Thyroid gland (tissue), 4 donors: ENCODE data around the gene CAMTA1.

ENCODE experiments used
- CTCF ChIP-seq, 6 experiments: fragments of 200-600 bp in 3 of 6; fragments of 450-650 bp in 3 of 6; sonication (generic) in 3 of 6; IDR thresholded peaks; one replicate each; pipeline ENCODE4 v1.5.1; 2016 to 2019; ENCODE audit warnings: antibody characterized with exemption in 6 of 6, mild to moderate bottlenecking in 2 of 6, inconsistent platforms in 1 of 6, moderate library complexity in 1 of 6
- POLR2A ChIP-seq, 2 donors: fragments of 450-650 bp; IDR thresholded peaks; one replicate each; pipeline ENCODE4 v1.6.1; 2017; ENCODE audit warnings: antibody characterized with exemption in 2 of 2, mild to moderate bottlenecking in 2 of 2, moderate library complexity in 1 of 2

DNA sequence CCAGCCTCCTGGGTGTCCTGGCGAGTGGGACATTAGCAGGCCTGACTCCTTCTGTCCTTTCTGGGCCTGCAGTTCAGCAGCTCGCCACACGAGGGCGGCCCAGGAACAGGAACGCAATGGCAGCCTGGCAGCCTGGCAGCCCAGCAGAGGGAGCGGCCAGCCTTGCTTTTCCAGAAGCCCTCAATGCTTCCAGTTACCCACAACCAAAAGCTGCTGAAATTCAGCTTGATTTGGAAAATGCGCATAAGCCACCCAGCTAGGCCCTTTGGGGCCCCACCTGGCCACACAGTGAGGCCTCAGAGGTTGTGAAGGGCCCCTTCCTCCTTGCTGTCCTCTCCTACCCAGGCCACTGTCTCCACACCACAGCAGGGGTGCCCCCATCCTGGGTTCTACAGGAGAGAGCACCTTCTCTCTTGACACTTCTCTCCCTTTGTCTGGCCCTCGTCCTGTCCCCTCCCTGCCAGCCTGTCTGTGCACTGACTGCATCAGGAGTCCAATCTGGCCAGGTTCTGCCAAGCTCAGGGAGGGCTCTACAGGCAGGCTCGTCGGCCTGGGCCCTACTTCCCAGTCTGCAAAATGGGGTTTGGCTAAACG lies 882.5 kb downstream of the CAMTA1 start:
- peak; percentile 99 to 100 (median 100) for TF ChIP-seq CTCF (IDR thresholded peaks at IDR 0.05)
- TF ChIP-seq POLR2A (IDR thresholded peaks at IDR 0.05) = no peak
